AG10803 (cell line): ENCODE measurements around the gene REEP1.

ENCODE experiments used
- DNase-seq: peaks from one replicate; pipeline ENCODE4 v3.0.0; 2010; ENCODE audit warnings: low read depth
- H3K4me3 ChIP-seq: 2 replicates; pipeline ENCODE4 v1.5.1; 2011; ENCODE audit warnings: mild to moderate bottlenecking, low read length, control low read depth
- CTCF ChIP-seq: conservative IDR thresholded peaks from 2 replicates; pipeline ENCODE4 v1.5.1; 2011; ENCODE audit warnings: mild to moderate bottlenecking, low read length, control low read depth, inconsistent platforms

REEP1 gene

GRCh38 chr2:86301711-86302202 is 35.7 kb downstream of the REEP1 start:
- no peak for DNase-seq
- H3K4me3 ChIP-seq: no peak overlapping the region
- no peak for TF ChIP-seq CTCF

- H3K4me3 ChIP-seq: no peak overlapping the region
- no peak for DNase-seq
- no peak for TF ChIP-seq CTCF
Measured at GRCh38 chr2:86301009-86301408, 36.4 kb downstream of the REEP1 start.

- TF ChIP-seq CTCF: no peak
- H3K4me3 ChIP-seq: no peak overlapping the region
- DNase-seq: no peak
Measured at GRCh38 chr2:86300496-86300895, 36.9 kb downstream of the REEP1 start.

GRCh38 chr2:86298411-86299390 is 38.7 kb downstream of the REEP1 start:
- DNase-seq: peak; percentile 6
- TF ChIP-seq CTCF: peak; percentile 16; the same call in 1 of the 2 replicates
- H3K4me3 ChIP-seq: no peak overlapping the region

GRCh38 chr2:86297382-86298147 is 39.9 kb downstream of the REEP1 start:
- DNase-seq: no peak
- no peak; the same call in 1 of the 2 replicates for TF ChIP-seq CTCF
- no peak overlapping the region for H3K4me3 ChIP-seq

- H3K4me3 ChIP-seq: no peak overlapping the region
- no peak for DNase-seq
- TF ChIP-seq CTCF: no peak
Measured at GRCh38 chr2:86296947-86297346, 40.5 kb downstream of the REEP1 start.
